Activated CD8-positive, alpha-beta T cell treated with anti-CD3 and anti-CD28 coated beads for 36 hours (primary cell): ENCODE data around the gene RGS12. TPM values are rescaled to one million over a fixed set of nuclear protein-coding genes. Genes with fewer than 3 reads are reported as not detected.

Experiments used
- ATAC-seq: fragments of 200-7000 bp; cut with Tn5 transposase; one replicate; pipeline ENCODE4 v1.10.0; 2021; ENCODE audit warnings: mild to moderate bottlenecking, moderate library complexity
- CTCF ChIA-PET: fragments of 350-600 bp; sonication (Branson Sonifier 250); formaldehyde crosslinking; loops from one replicate; lab custom pipeline; 2021; ENCODE audit warnings: antibody characterized with exemption; lab: Charles Lee
- POLR2A ChIA-PET: fragments of 350-600 bp; sonication (Branson Sonifier 250); formaldehyde crosslinking; loops from one replicate; lab custom pipeline; 2021; ENCODE audit warnings: antibody characterized with exemption; lab: Charles Lee
- DNase-seq: peaks from one replicate; pipeline ENCODE4 v3.0.0-alpha.2; 2020
- H3K27ac Mint-ChIP-seq: one replicate; pipeline ENCODE4 v1.8.0; 2021; ENCODE audit warnings: mild to moderate bottlenecking, mixed read lengths
- H3K27me3 Mint-ChIP-seq: one replicate; pipeline ENCODE4 v1.8.0; 2021; ENCODE audit warnings: mixed read lengths
- H3K36me3 Mint-ChIP-seq: one replicate; pipeline ENCODE4 v1.8.0; 2021; ENCODE audit warnings: low read depth, mixed read lengths
- H3K4me1 Mint-ChIP-seq: one replicate; pipeline ENCODE4 v1.8.0; 2021; ENCODE audit warnings: low read depth, mixed read lengths
- H3K4me3 Mint-ChIP-seq: one replicate; pipeline ENCODE4 v1.8.0; 2021; ENCODE audit warnings: mild to moderate bottlenecking, moderate library complexity, mixed read lengths
- H3K9me3 Mint-ChIP-seq: one replicate; pipeline ENCODE4 v1.8.0; 2021; ENCODE audit warnings: mixed read lengths
- CTCF ChIP-seq: fragments of 200-600 bp; IDR thresholded peaks from one replicate; pipeline ENCODE4 v1.8.0; 2022; ENCODE audit warnings: antibody characterized with exemption, mild to moderate bottlenecking
- intact Hi-C: fragments of 100-400 bp; cut with micrococcal nuclease; formaldehyde crosslinking; loops from one replicate; pipeline ENCODE4 v1.10.0; 2022
- total RNA-seq, 2 experiments: library from RNA; stranded (reverse); gene quantifications; one replicate each; pipeline ENCODE4 v1.2.3, GENCODE V29; 2021

RGS12 gene
- total RNA-seq, 2 experiments from 2014 or later = 4.6 to 4.7 TPM

GRCh38 chr4:3306450-3306849, 13.6 kb downstream of the RGS12 start:
- TF ChIP-seq CTCF = no peak
- Mint-ChIP-seq H3K9me3 (no peaks in the 10 kb centered on the region), H3K4me3 (no peak overlapping the region), H3K27ac (no peak overlapping the region), H3K27me3 (peaks cover 11% of the 10 kb centered on the region), H3K4me1 (peaks cover 45% of the 10 kb centered on the region), H3K36me3 (no peaks in the 10 kb centered on the region)
- ChIA-PET CTCF (interaction anchor here (1.7 kb wide), 1 partner anchor 11 kb away, joined by 4 read pairs; no protein-coding TSS in a partner anchor), POLR2A (no interaction called here)
- ATAC-seq (no peak), DNase-seq (no peak)
- intact Hi-C loops = no loop called here

- Mint-ChIP-seq H3K27me3 (peaks cover 11% of the 10 kb centered on the region), H3K4me1 (peaks cover 40% of the 10 kb centered on the region), H3K36me3 (no peaks in the 10 kb centered on the region), H3K4me3 (no peak overlapping the region), H3K9me3 (no peaks in the 10 kb centered on the region), H3K27ac (no peak overlapping the region)
- DNase-seq = no peak
- ChIA-PET CTCF (interaction anchor here (1.7 kb wide), 1 partner anchor 11 kb away, joined by 4 read pairs; no protein-coding TSS in a partner anchor), POLR2A (no interaction called here)
- ATAC-seq = no peak
- TF ChIP-seq CTCF = no peak
- intact Hi-C loops = no loop called here
Observed at GRCh38 chr4:3307060-3307459, 14.2 kb downstream of the RGS12 start.

- ChIA-PET POLR2A (no interaction called here), CTCF (no interaction called here)
- H3K4me3 Mint-ChIP-seq = no peak overlapping the region
- no peaks in the 10 kb centered on the region for H3K9me3 Mint-ChIP-seq
- H3K4me1 Mint-ChIP-seq = peaks cover 35% of the 10 kb centered on the region
- DNase-seq = no peak
- no peaks in the 10 kb centered on the region for H3K36me3 Mint-ChIP-seq
- H3K27me3 Mint-ChIP-seq = peaks cover 11% of the 10 kb centered on the region
- no peak overlapping the region for H3K27ac Mint-ChIP-seq
- intact Hi-C loops = no loop called here
- no peak for ATAC-seq
- TF ChIP-seq CTCF = no peak
Observed at GRCh38 chr4:3307486-3307885, 14.7 kb downstream of the RGS12 start.

- H3K4me3 Mint-ChIP-seq = no peak overlapping the region
- DNase-seq (no peak), ATAC-seq (no peak)
- no peak overlapping the region for H3K27ac Mint-ChIP-seq
- peaks cover 8% of the 10 kb centered on the region for H3K27me3 Mint-ChIP-seq
- peaks cover 30% of the 10 kb centered on the region for H3K4me1 Mint-ChIP-seq
- POLR2A ChIA-PET = no interaction called here
- no peaks in the 10 kb centered on the region for H3K36me3 Mint-ChIP-seq
- CTCF ChIA-PET = no interaction called here
- no peak for TF ChIP-seq CTCF
- intact Hi-C loops = no loop called here
- no peaks in the 10 kb centered on the region for H3K9me3 Mint-ChIP-seq
Observed at GRCh38 chr4:3307891-3308575, 15.2 kb downstream of the RGS12 start.

GRCh38 chr4:3308691-3309090, 15.9 kb downstream of the RGS12 start:
- peaks cover 8% of the 10 kb centered on the region for H3K27me3 Mint-ChIP-seq
- TF ChIP-seq CTCF = no peak
- intact Hi-C loops = no loop called here
- DNase-seq (no peak), ATAC-seq (no peak)
- peaks cover 23% of the 10 kb centered on the region for H3K4me1 Mint-ChIP-seq
- no peaks in the 10 kb centered on the region for H3K36me3 Mint-ChIP-seq
- H3K9me3 Mint-ChIP-seq = no peaks in the 10 kb centered on the region
- ChIA-PET POLR2A (no interaction called here), CTCF (no interaction called here)
- no peak overlapping the region for H3K4me3 Mint-ChIP-seq
- no peak overlapping the region for H3K27ac Mint-ChIP-seq
